SK-N-SH (cell line): ENCODE data around the gene GRWD1. TPM values are rescaled to one million over a fixed set of nuclear protein-coding genes. Genes with fewer than 3 reads are reported as not detected.

Experiments used
- CTCF ChIA-PET: fragments of 300-600, 350-600 bp; formaldehyde crosslinking; extraction: SDS; loops from one replicate; lab custom pipeline; 2021; lab: Yijun Ruan, JAX
- POLR2A ChIA-PET: fragments of 350-600 bp; sonication (Branson Sonifier 250); formaldehyde crosslinking; extraction: SDS; loops from one replicate; lab custom pipeline; 2020; ENCODE audit warnings: antibody characterized with exemption, inconsistent platforms; lab: Yijun Ruan, JAX
- DNase-seq: peaks from one replicate; pipeline ENCODE4 v3.0.0; 2012
- H2AFZ ChIP-seq: fragments of 200-600 bp; sonication (generic); 2 replicates; pipeline ENCODE4 v1.8.1; 2016; ENCODE audit warnings: antibody characterized with exemption, mild to moderate bottlenecking, low read depth
- H3F3A ChIP-seq: fragments of 200-600 bp; sonication (generic); replicated peaks from 2 replicates; pipeline ENCODE3; 2016; ENCODE audit warnings: antibody characterized with exemption, mild to moderate bottlenecking; ENCODE audit not compliant: insufficient read depth
- H3K27ac ChIP-seq, 2 experiments: fragments of 200-500 bp in 1 of 2; fragments of 200-600 bp in 1 of 2; sonication (Bioruptor generic) in 1 of 2; sonication (generic), shearing (Covaris generic) in 1 of 2; 2 replicates each; pipeline versions ENCODE4 v1.5.1 to v1.6.1; 2014 to 2016; ENCODE audit warnings: low read depth in 2 of 2, inconsistent platforms in 1 of 2, low read length in 1 of 2, mild to moderate bottlenecking in 1 of 2, mixed read lengths in 1 of 2
- H3K27me3 ChIP-seq: fragments of 200-600 bp; sonication (generic), shearing (Covaris generic); 2 replicates; pipeline ENCODE4 v1.6.1; 2016; ENCODE audit warnings: mixed run types; ENCODE audit not compliant: insufficient read depth
- H3K36me3 ChIP-seq, 2 experiments: fragments of 200-500 bp in 1 of 2; fragments of 200-600 bp in 1 of 2; sonication (Bioruptor generic) in 1 of 2; sonication (generic) in 1 of 2; replicated peaks in 1 of 2; 2 replicates each; pipeline versions ENCODE3 to v1.5.1; 2014 to 2016; ENCODE audit warnings: low read length in 1 of 2, mild to moderate bottlenecking in 1 of 2; ENCODE audit not compliant: insufficient read depth in 2 of 2, control insufficient read depth in 1 of 2
- H3K4me1 ChIP-seq, 2 experiments: fragments of 200-500 bp in 1 of 2; fragments of 200-600 bp in 1 of 2; sonication (Bioruptor generic) in 1 of 2; sonication (generic), shearing (Covaris generic) in 1 of 2; 2 replicates each; pipeline versions ENCODE4 v1.5.1 to v1.6.1; 2014 to 2016; ENCODE audit warnings: low read depth in 1 of 2, low read length in 1 of 2, mixed run types in 1 of 2; ENCODE audit not compliant: insufficient read depth in 2 of 2, control insufficient read depth in 1 of 2
- H3K4me2 ChIP-seq: fragments of 200-600 bp; sonication (generic), shearing (Covaris generic); 2 replicates; pipeline ENCODE4 v1.6.1; 2017; ENCODE audit warnings: mixed run types
- H3K4me3 ChIP-seq, 2 experiments: fragments of 200-500 bp in 1 of 2; fragments of 200-600 bp in 1 of 2; sonication (Bioruptor generic) in 1 of 2; sonication (generic), shearing (Covaris generic) in 1 of 2; 2 replicates each; pipeline versions ENCODE4 v1.5.1 to v1.8.1; 2014 to 2016; ENCODE audit warnings: low read depth in 2 of 2, inconsistent platforms in 1 of 2, low read length in 1 of 2, mild to moderate bottlenecking in 1 of 2, mixed read lengths in 1 of 2, moderate library complexity in 1 of 2
- H3K79me2 ChIP-seq: fragments of 200-600 bp; sonication (generic); 2 replicates; pipeline ENCODE4 v1.8.1; 2017; ENCODE audit warnings: mild to moderate bottlenecking; ENCODE audit not compliant: insufficient read depth
- H3K9ac ChIP-seq: fragments of 200-600 bp; sonication (generic); 2 replicates; pipeline ENCODE4 v1.6.1; 2017; ENCODE audit warnings: mixed run types
- H3K9me2 ChIP-seq: fragments of 200-600 bp; sonication (generic); 2 replicates; pipeline ENCODE4 v1.6.1; 2017; ENCODE audit warnings: mixed run types
- H3K9me3 ChIP-seq: fragments of 200-600 bp; sonication (generic); 2 replicates; pipeline ENCODE4 v1.6.1; 2017; ENCODE audit warnings: mixed run types, mild to moderate bottlenecking, moderate library complexity
- H4K20me1 ChIP-seq: fragments of 200-600 bp; sonication (generic); 2 replicates; pipeline ENCODE4 v1.6.1; 2017; ENCODE audit warnings: mild to moderate bottlenecking, mixed run types; ENCODE audit not compliant: insufficient read depth
- ELF1 ChIP-seq: IDR thresholded peaks from 2 replicates; pipeline ENCODE4 v1.4.0; 2012
- EP300 ChIP-seq, 2 experiments: IDR thresholded peaks; 2 replicates each; pipeline versions ENCODE4 v1.4.0 to v1.6.1; 2012; ENCODE audit warnings: borderline replicate concordance in 1 of 2, low read depth in 1 of 2, low read length in 1 of 2
- FOSL2 ChIP-seq: IDR thresholded peaks from 2 replicates; pipeline ENCODE4 v1.4.0; 2012; ENCODE audit warnings: low read depth, mild to moderate bottlenecking, moderate library complexity, borderline replicate concordance
- JUND ChIP-seq: IDR thresholded peaks from 2 replicates; pipeline ENCODE4 v1.4.0; 2012
- POLR2AphosphoS5 ChIP-seq: IDR thresholded peaks from 2 replicates; pipeline ENCODE4 v1.6.1; 2012; ENCODE audit warnings: low read depth, low read length
- RAD21 ChIP-seq: IDR thresholded peaks from 2 replicates; pipeline ENCODE4 v1.6.1; 2012; ENCODE audit warnings: mild to moderate bottlenecking, low read length
- RFX5 ChIP-seq: IDR thresholded peaks from 2 replicates; pipeline ENCODE4 v1.6.1; 2012; ENCODE audit warnings: mild to moderate bottlenecking, improper control_type of control experiment, low read length
- RXRA ChIP-seq: IDR thresholded peaks from 2 replicates; pipeline ENCODE4 v1.4.0; 2012; ENCODE audit warnings: low read depth, mild to moderate bottlenecking, borderline replicate concordance
- SMC3 ChIP-seq: IDR thresholded peaks from 2 replicates; pipeline ENCODE4 v1.6.1; 2012; ENCODE audit warnings: low read depth, low read length, improper control_type of control experiment
- TAF1 ChIP-seq: IDR thresholded peaks from 2 replicates; pipeline ENCODE4 v1.6.1; 2012; ENCODE audit warnings: low read depth, mild to moderate bottlenecking, low read length, moderate library complexity, borderline replicate concordance
- WGBS: methylation state at CpG from one replicate; pipeline ENCODE4 v1.1.6; 2017; ENCODE audit warnings: low lambda C conversion rate; 5-methylcytosine and 5-hydroxymethylcytosine counted together
- polyA plus RNA-seq, 3 experiments: library from polyadenylated mRNA; depleted of rRNA; stranded (reverse); fragments of >200 nt; gene quantifications; 2 replicates each; pipeline ENCODE4 v1.2.3, GENCODE V29; 2012
- TF ChIP-seq, protein P1 (sequence below): IDR thresholded peaks from 2 replicates; pipeline ENCODE4; 2012
- TF ChIP-seq, protein P2 (sequence below): IDR thresholded peaks from 2 replicates; pipeline ENCODE4 v1.6.1; 2012; ENCODE audit warnings: mild to moderate bottlenecking, low read depth, low read length, moderate library complexity
- TF ChIP-seq, protein P3 (sequence below): fragments of 200-600 bp; sonication (generic); IDR thresholded peaks from 2 replicates; pipeline ENCODE4 v1.6.1; 2017; ENCODE audit warnings: antibody characterized with exemption, mild to moderate bottlenecking, moderate library complexity

The GRWD1 gene
- polyA plus RNA-seq, 1 of the 3 experiments (the other 2 are of a cell fraction) = 36.6 TPM

DNA sequence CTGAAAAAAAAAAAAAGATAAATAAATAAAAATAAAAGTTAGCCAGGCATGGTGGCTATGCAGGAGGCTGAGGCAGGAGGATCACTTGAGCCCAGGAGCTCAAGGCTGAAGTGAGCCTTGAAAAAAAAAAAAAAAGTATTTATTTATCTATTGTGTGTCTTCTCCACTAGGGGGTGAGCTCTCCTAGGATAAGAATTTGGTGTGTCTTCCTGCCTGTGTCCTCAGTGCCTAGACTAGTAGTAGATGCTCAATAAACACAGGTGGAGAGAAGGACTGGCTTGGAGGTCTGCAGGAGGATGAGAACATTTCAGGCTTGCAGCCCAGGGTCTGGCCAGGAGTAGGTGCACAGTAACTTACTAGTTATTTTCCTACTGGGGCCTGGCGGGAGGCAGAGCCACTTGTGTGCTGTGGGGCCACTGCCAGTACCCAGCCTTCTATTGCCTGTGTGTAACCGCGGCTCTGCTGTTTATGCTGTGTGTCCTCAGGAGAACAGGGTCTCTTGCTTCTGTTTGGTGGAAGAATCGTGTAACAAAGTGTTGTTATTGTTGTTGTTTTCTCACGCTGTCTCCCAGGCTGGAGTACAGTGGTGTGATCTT is 60.5 kb downstream of the GRWD1 start:
- Histone ChIP-seq H3K27ac (no peak overlapping the region), H3F3A (peaks cover 4% of the 10 kb centered on the region), H3K4me1 (peaks cover 0 to 10% of the 10 kb centered on the region in 2 experiments; a peak in 1 of 4 replicates), H3K36me3 (no peaks in the 10 kb centered on the region), H3K9me2 (no peaks in the 10 kb centered on the region), H4K20me1 (no peaks in the 10 kb centered on the region), H3K9me3 (no peaks in the 10 kb centered on the region), H2AFZ (no peak overlapping the region), H3K4me3 (no peak overlapping the region), H3K79me2 (no peaks in the 10 kb centered on the region), H3K27me3 (no peaks in the 10 kb centered on the region), H3K9ac (no peak overlapping the region), H3K4me2 (no peak overlapping the region)
- WGBS = 93% methylated on average over 5 of the region's 5 CpGs
- CTCF ChIA-PET = interaction anchor here (0.6 to 8.8 kb wide), 11 partner anchors 10 to 337 kb away, joined by 3 to 142 read pairs (median 3); no protein-coding TSS in a partner anchor
- TF ChIP-seq RXRA = no peak
- TF ChIP-seq ELF1 = no peak
- TF ChIP-seq EP300 (IDR thresholded peaks at IDR 0.05; ENCODE audit: borderline replicate concordance in 1 of 2, low read depth in 1 of 2, low read length in 1 of 2) = no peak
- TF ChIP-seq TAF1 = no peak
- TF ChIP-seq RAD21 = peak; percentile 85
- TF ChIP-seq, protein P1, sequence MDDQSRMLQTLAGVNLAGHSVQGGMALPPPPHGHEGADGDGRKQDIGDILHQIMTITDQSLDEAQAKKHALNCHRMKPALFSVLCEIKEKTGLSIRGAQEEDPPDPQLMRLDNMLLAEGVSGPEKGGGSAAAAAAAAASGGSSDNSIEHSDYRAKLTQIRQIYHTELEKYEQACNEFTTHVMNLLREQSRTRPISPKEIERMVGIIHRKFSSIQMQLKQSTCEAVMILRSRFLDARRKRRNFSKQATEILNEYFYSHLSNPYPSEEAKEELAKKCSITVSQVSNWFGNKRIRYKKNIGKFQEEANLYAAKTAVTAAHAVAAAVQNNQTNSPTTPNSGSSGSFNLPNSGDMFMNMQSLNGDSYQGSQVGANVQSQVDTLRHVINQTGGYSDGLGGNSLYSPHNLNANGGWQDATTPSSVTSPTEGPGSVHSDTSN = no peak
- TF ChIP-seq FOSL2 = no peak
- peak; percentile 78 for TF ChIP-seq SMC3
- TF ChIP-seq RFX5 = no peak
- no peak for TF ChIP-seq POLR2AphosphoS5
- TF ChIP-seq, protein P2, sequence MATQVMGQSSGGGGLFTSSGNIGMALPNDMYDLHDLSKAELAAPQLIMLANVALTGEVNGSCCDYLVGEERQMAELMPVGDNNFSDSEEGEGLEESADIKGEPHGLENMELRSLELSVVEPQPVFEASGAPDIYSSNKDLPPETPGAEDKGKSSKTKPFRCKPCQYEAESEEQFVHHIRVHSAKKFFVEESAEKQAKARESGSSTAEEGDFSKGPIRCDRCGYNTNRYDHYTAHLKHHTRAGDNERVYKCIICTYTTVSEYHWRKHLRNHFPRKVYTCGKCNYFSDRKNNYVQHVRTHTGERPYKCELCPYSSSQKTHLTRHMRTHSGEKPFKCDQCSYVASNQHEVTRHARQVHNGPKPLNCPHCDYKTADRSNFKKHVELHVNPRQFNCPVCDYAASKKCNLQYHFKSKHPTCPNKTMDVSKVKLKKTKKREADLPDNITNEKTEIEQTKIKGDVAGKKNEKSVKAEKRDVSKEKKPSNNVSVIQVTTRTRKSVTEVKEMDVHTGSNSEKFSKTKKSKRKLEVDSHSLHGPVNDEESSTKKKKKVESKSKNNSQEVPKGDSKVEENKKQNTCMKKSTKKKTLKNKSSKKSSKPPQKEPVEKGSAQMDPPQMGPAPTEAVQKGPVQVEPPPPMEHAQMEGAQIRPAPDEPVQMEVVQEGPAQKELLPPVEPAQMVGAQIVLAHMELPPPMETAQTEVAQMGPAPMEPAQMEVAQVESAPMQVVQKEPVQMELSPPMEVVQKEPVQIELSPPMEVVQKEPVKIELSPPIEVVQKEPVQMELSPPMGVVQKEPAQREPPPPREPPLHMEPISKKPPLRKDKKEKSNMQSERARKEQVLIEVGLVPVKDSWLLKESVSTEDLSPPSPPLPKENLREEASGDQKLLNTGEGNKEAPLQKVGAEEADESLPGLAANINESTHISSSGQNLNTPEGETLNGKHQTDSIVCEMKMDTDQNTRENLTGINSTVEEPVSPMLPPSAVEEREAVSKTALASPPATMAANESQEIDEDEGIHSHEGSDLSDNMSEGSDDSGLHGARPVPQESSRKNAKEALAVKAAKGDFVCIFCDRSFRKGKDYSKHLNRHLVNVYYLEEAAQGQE = no peak
- TF ChIP-seq, protein P3, sequence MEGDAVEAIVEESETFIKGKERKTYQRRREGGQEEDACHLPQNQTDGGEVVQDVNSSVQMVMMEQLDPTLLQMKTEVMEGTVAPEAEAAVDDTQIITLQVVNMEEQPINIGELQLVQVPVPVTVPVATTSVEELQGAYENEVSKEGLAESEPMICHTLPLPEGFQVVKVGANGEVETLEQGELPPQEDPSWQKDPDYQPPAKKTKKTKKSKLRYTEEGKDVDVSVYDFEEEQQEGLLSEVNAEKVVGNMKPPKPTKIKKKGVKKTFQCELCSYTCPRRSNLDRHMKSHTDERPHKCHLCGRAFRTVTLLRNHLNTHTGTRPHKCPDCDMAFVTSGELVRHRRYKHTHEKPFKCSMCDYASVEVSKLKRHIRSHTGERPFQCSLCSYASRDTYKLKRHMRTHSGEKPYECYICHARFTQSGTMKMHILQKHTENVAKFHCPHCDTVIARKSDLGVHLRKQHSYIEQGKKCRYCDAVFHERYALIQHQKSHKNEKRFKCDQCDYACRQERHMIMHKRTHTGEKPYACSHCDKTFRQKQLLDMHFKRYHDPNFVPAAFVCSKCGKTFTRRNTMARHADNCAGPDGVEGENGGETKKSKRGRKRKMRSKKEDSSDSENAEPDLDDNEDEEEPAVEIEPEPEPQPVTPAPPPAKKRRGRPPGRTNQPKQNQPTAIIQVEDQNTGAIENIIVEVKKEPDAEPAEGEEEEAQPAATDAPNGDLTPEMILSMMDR = peak; percentile 75
- TF ChIP-seq JUND = no peak
- peak; percentile 70 for DNase-seq
- POLR2A ChIA-PET = no interaction called here

Other genes with a start within 250 kb of the GRWD1 start
- gene CARD8, start 190.1 kb upstream of the GRWD1 start, polyA plus RNA-seq (2012; rRNA removed) = 16.4 and 21.7 TPM in 2 replicates
- 0.47 and 0.61 TPM in 2 replicates for gene ZNF114, start 175.9 kb upstream of the GRWD1 start, polyA plus RNA-seq (2012; rRNA removed)
- gene EMP3, start 120.4 kb upstream of the GRWD1 start, polyA plus RNA-seq (2012; rRNA removed) = 263 and 277 TPM in 2 replicates
- 20.2 and 21.9 TPM in 2 replicates for gene TMEM143, start 82.0 kb upstream of the GRWD1 start, polyA plus RNA-seq (2012; rRNA removed)
- 0.08 TPM in 1 of 2 replicates, not detected in the other for gene SYNGR4, start 81.6 kb upstream of the GRWD1 start, polyA plus RNA-seq (2012; rRNA removed)
- gene KDELR1, start 54.4 kb upstream of the GRWD1 start, polyA plus RNA-seq (2012; rRNA removed) = 119 and 138 TPM in 2 replicates
- 0.54 and 0.92 TPM in 2 replicates for gene GRIN2D, start 52.3 kb upstream of the GRWD1 start, polyA plus RNA-seq (2012; rRNA removed)
- 1.1 and 1.2 TPM in 2 replicates for gene KCNJ14, start 9.6 kb downstream of the GRWD1 start, polyA plus RNA-seq (2012; rRNA removed)
- 69.5 and 77.6 TPM in 2 replicates for gene CYTH2, start 23.4 kb downstream of the GRWD1 start, polyA plus RNA-seq (2012; rRNA removed)
- 2.0 and 3.2 TPM in 2 replicates for gene LMTK3, start 65.9 kb downstream of the GRWD1 start, polyA plus RNA-seq (2012; rRNA removed)
- gene SULT2B1, start 106.2 kb downstream of the GRWD1 start, polyA plus RNA-seq (2012; rRNA removed) = 0.86 and 0.92 TPM in 2 replicates
- gene SPACA4, start 160.8 kb downstream of the GRWD1 start, polyA plus RNA-seq (2012; rRNA removed) = not detected in 2 replicates
- 0.44 TPM in 1 of 2 replicates, not detected in the other for gene FAM83E, start 169.1 kb downstream of the GRWD1 start, polyA plus RNA-seq (2012; rRNA removed)
- gene RPL18, start 173.2 kb downstream of the GRWD1 start, polyA plus RNA-seq (2012; rRNA removed) = 2,114 and 2,225 TPM in 2 replicates
- 14.1 and 14.8 TPM in 2 replicates for gene SPHK2, start 173.5 kb downstream of the GRWD1 start, polyA plus RNA-seq (2012; rRNA removed)
- 7.8 and 12.6 TPM in 2 replicates for gene DBP, start 191.4 kb downstream of the GRWD1 start, polyA plus RNA-seq (2012; rRNA removed)
- gene CA11, start 200.2 kb downstream of the GRWD1 start, polyA plus RNA-seq (2012; rRNA removed) = 13.1 and 13.5 TPM in 2 replicates
- gene NTN5, start 227.0 kb downstream of the GRWD1 start, polyA plus RNA-seq (2012; rRNA removed) = 0.57 and 0.74 TPM in 2 replicates
- gene FUT2, start 250.0 kb downstream of the GRWD1 start, polyA plus RNA-seq (2012; rRNA removed) = not detected in 2 replicates